HFF-Myc (cell line): ENCODE data around the gene SYPL2.

Experiments
- DNase-seq: peaks from one replicate; pipeline ENCODE4 v3.0.0-alpha.2; 2011; ENCODE audit warnings: low read depth; ENCODE audit errors: extremely low read depth
- H3K4me3 ChIP-seq: replicated peaks from 2 replicates; pipeline ENCODE4 v1.5.1; 2011; ENCODE audit warnings: low read depth, mild to moderate bottlenecking, control low read depth, low read length
- TF ChIP-seq, protein P1 (sequence below): IDR thresholded peaks from 2 replicates; pipeline ENCODE4 v1.5.1; 2012; ENCODE audit warnings: mild to moderate bottlenecking, low read depth, low read length, control low read depth; ENCODE audit errors: missing control alignments

Gene SYPL2

DNA sequence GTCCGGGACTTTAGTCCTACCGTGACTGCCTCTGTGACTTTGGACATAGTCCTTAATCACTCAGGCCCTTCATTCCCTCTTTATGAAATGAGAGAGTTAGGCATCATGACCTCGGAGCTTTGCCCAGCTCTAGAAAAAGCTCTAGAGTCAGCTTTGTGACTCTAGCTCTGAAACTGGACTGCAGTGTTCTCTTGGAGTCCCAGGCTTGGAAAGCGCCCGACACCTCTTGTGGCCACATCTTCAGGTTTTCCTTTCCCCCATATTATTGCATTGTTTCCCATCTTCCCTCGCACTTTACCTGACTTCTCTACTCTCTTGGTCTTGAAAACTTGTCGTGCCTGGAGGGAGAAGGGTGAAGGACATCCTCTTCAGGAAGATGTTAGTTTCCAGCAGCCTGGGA is 55.7 kb downstream of the SYPL2 start:
- H3K4me3 ChIP-seq, result no peak overlapping the region
- TF ChIP-seq, protein P1, sequence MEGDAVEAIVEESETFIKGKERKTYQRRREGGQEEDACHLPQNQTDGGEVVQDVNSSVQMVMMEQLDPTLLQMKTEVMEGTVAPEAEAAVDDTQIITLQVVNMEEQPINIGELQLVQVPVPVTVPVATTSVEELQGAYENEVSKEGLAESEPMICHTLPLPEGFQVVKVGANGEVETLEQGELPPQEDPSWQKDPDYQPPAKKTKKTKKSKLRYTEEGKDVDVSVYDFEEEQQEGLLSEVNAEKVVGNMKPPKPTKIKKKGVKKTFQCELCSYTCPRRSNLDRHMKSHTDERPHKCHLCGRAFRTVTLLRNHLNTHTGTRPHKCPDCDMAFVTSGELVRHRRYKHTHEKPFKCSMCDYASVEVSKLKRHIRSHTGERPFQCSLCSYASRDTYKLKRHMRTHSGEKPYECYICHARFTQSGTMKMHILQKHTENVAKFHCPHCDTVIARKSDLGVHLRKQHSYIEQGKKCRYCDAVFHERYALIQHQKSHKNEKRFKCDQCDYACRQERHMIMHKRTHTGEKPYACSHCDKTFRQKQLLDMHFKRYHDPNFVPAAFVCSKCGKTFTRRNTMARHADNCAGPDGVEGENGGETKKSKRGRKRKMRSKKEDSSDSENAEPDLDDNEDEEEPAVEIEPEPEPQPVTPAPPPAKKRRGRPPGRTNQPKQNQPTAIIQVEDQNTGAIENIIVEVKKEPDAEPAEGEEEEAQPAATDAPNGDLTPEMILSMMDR, result no peak
- DNase-seq, result no peak

DNA sequence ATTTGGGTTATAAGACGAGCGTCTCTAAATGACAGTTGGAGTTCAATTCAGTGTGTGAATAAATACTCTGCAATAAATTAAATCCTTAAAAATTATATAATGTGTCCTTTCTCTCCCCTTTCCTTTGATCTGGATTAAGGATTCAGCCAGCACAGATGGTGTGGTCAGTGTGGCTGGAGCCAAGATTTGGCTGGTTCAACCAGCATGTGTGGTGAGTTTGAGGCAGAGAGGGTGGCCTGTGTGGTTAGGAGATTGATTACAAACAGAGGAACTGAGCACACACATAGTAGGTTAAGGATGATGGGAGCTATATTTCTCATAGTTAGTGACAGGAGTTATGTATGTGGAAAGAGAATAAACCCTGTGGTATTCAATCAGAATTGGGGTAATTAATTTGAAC is 57.4 kb downstream of the SYPL2 start:
- no peak for DNase-seq
- no peak overlapping the region for H3K4me3 ChIP-seq
- TF ChIP-seq, protein P1, result no peak

DNA sequence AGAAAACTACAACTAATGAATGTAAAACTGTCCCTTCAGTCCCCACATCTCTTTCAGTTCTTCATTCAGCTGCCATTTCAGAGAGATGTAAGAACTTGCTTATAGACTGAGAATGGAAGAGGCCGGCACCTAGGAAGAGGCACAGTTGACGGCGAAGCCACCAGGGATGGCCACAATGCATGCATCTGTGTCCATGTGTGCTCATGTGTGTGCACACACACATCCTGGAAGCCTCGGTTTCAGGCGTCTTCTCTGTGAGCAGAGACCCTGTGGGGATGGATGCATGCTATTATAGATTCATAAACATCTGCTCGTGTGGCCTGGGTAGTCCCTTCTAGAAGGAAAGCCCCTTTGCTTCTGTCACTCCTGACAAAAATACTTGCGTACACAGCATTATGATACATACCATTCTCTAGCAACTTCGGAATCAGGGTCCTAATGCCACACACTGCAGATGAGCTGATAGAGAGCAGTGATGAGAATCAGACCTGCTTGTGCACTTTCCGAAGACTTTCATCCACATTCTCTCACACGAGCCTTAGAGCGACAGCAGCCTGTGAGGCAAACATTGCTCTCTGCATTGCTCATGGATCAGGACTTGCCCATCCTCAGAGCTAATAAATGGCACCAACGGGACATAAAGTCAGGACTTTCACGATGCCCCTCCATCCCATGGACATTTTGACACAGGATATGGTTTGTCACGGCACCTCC is 60.9 kb downstream of the SYPL2 start:
- no peak for DNase-seq
- H3K4me3 ChIP-seq, result no peak overlapping the region
- TF ChIP-seq, protein P1, result no peak

DNA sequence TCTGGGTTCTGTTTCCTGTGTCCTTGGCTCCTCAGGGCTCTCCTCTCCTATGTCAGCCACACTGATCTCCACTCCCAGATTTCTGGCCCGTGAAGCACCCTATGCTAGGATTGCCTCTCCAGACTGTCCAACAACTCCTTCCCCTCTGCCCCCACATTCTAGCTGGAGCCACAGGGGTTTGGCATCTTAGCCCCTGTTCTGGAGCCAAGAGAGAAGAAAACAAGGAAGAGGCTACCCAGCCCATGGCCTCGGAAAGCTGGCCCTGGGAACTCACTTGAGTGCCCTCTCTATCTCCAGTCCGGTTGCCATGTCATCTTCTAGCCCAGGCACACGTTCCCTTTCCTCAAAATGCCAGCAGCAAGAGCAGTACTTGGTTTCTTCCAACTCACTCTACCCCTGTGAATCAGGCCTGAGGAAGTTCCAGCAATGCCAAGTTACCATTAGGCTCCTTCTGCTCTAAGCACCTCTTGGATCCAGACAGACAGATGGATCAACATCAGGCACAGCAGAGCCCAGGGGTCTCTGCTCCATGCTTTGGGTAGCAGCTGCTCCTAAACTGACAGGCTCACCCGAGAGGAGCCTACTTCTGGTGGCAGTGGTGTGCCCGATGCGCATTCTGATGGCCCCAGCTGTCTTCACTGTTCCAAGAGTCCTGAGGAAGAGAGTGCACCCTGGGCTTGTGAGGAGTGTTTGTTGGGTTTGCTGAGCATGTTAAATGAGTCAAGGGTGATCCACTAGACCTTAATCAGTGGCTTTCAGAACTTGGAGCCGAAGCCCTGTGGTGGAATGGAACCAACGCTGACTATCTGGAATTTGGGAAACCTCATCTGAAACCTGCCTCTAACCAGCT is 61.7 kb downstream of the SYPL2 start:
- TF ChIP-seq, protein P1, result no peak
- DNase-seq, result no peak
- no peak overlapping the region for H3K4me3 ChIP-seq

DNA sequence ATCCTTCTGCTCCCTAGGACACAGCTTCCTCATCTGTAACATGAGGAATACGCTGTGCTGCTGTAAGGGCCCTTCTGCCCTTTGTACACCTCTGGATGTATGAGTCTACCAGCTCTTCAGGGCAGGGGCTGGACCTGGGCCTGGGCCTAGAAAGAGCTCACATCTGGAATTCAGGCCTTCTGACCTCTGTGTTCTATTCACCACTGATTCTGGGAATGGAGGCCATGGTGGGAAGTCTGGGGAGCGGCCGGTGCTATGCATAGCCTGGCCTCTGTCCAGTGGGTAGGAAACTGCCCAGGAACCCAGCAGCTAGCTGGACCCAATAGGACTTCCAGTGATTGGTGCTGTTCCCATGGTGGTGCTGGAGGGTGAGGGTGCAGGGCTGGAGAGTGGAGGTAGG is 62.4 kb downstream of the SYPL2 start:
- TF ChIP-seq, protein P1, result no peak
- H3K4me3 ChIP-seq, result no peak overlapping the region
- DNase-seq, result no peak

DNA sequence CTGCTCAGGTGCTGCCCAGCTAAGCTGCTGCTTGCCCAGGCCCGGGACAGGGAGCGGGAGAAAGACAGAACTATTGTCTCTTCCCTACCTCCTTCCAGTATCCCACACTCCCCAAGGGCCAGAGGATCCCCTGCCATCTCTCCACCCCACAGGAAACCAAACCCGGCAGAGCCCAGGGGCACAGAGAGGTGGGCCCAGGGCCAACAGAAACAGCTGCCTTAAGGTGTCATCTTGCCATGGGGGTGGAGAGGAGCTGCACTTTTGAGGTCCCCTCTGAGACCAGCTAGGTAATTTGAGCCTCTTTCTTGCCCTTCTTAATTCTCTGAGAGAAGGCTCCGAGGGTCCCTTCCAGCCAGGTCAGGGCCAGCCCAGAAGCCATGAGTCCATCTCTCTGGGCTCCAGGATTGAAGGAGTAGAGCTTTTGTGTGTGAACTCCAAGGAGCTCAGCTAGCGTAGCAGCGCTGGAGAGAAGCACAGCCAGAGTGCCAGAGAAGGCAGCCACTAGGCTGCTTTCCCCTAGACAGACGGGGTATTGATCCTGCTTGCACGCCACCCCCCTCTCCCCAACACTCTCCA is 63.6 kb downstream of the SYPL2 start:
- H3K4me3 ChIP-seq, result no peak overlapping the region
- TF ChIP-seq, protein P1, result no peak
- DNase-seq, result no peak
